Tibial nerve (tissue), 4 donors: ENCODE measurements around the gene ANKRD40. TPM values are rescaled to one million over a fixed set of nuclear protein-coding genes. Genes with fewer than 3 reads are reported as not detected.

Source experiments
- DNase-seq, 2 donors: peaks; one replicate each; pipeline ENCODE4 v3.0.0-alpha.2; 2019; ENCODE audit warnings: low spot score in 2 of 2
- H3K27ac ChIP-seq, 4 donors: fragments of 200-600 bp; sonication (generic) in 3 of 4; one replicate each; pipeline ENCODE4 v1.5.1; 2017 to 2019; ENCODE audit warnings: mild to moderate bottlenecking in 1 of 4
- H3K27me3 ChIP-seq, 2 donors: fragments of 200-600 bp; sonication (generic) in 1 of 2; one replicate each; pipeline versions ENCODE4 v1.5.1 to v1.6.0; 2017 to 2019
- H3K36me3 ChIP-seq, 3 donors: fragments of 200-600 bp; sonication (generic); one replicate each; pipeline ENCODE4 v1.5.1; 2018 to 2019
- H3K4me1 ChIP-seq, 4 donors: fragments of 200-600 bp; sonication (generic) in 3 of 4; one replicate each; pipeline ENCODE4 v1.5.1; 2017 to 2019
- H3K4me3 ChIP-seq, 4 donors: fragments of 200-600 bp; sonication (generic) in 3 of 4; one replicate each; pipeline ENCODE4 v1.5.1; 2017 to 2019; ENCODE audit warnings: mild to moderate bottlenecking in 1 of 4, moderate library complexity in 1 of 4
- H3K9me3 ChIP-seq, 4 donors: fragments of 200-600 bp; sonication (generic) in 3 of 4; one replicate each; pipeline ENCODE4 v1.5.1; 2017 to 2019
- EP300 ChIP-seq, 2 donors: sonication (generic); formaldehyde crosslinking; IDR thresholded peaks; one replicate each; pipeline ENCODE4 v1.6.1; 2017; ENCODE audit warnings: antibody characterized with exemption in 2 of 2, mild to moderate bottlenecking in 1 of 2
- POLR2A ChIP-seq, 2 donors: fragments of 450-650 bp; IDR thresholded peaks; one replicate each; pipeline ENCODE4 v1.6.1; 2017; ENCODE audit warnings: antibody characterized with exemption in 2 of 2, mild to moderate bottlenecking in 2 of 2, moderate library complexity in 2 of 2
- WGBS, 2 donors: methylation state at CpG; one replicate each; pipeline ENCODE4 v1.1.5; 2018; 5-methylcytosine and 5-hydroxymethylcytosine counted together
- small RNA-seq: library from RNA; depleted of rRNA; stranded (forward); fragments of <200 nt; gene quantifications from one replicate; pipeline ENCODE3, GENCODE V24; 2016
- total RNA-seq, 4 donors: library from RNA; depleted of rRNA; stranded (reverse); fragments of >200 nt; gene quantifications; one replicate each; pipeline ENCODE4 v1.1.0, GENCODE V29; 2016
- TF ChIP-seq, protein P1 (sequence below), 5 experiments: fragments of 200-600 bp in 3 of 5; fragments of 450-650 bp in 2 of 5; sonication (generic) in 3 of 5; IDR thresholded peaks; one replicate each; pipeline ENCODE4 v1.5.1; 2016 to 2019; ENCODE audit warnings: antibody characterized with exemption in 5 of 5, mild to moderate bottlenecking in 3 of 5, moderate library complexity in 2 of 5

The ANKRD40 gene
- total RNA-seq, 4 donors from 2014 or later = 48.0 to 80.6 (median 55.0) TPM

DNA sequence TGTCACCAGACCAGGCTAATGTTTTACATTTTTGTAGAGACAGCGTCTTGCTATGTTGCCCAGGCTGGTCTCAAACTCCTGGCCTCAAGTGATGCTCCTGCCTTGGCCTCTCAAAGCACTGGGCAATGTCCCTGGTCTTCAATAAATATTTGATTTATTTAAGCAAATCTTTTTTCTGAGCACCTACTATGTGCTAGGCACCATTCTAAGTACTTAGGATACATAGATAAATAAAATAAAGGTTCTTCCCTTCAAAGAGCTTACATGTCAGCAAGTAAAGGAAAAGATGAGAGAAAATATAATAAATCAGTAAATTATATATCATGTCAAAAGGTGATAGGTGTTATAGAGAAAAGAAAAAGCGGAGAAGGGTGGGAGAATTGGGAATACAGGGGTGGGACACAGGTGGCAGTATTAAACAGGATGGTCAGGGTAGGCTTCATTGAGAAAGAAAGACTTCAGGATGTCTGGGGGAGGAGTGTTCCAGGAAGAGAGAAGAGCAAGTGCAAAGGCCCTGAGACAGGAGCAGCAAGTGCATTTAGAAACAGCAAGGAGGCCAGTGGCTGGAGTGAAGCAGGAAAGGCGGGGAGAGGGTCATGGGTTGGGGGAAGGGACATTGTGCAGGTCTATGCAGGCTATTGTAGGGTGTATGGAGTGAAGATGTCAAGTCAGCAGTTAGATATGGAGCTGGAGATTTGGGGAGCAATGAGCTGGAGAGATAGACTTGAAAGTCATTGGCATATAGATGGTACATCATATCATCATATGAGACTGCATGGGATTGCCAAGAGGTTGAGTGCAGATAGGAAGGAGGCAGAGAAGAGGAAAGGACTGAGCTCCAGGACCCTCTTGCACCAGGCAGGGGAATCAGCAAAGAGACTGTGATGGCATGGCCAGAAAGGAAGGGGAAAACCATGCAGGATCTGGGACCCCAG is 61.7 kb downstream of the ANKRD40 start:
- Histone ChIP-seq H3K4me1 (peaks cover 0 to 8% (median 0%) of the 10 kb centered on the region in 4 donors), H3K9me3 (no peaks in the 10 kb centered on the region), H3K27ac (no peak overlapping the region), H3K27me3 (no peaks in the 10 kb centered on the region), H3K36me3 (no peaks in the 10 kb centered on the region), H3K4me3 (no peak overlapping the region)
- 90 to 94% methylated on average over 3 of the region's 3 CpGs for WGBS, 2 donors
- TF ChIP-seq POLR2A (IDR thresholded peaks at IDR 0.05) (no peak), EP300 (IDR thresholded peaks at IDR 0.05) (no peak)
- TF ChIP-seq, protein P1, sequence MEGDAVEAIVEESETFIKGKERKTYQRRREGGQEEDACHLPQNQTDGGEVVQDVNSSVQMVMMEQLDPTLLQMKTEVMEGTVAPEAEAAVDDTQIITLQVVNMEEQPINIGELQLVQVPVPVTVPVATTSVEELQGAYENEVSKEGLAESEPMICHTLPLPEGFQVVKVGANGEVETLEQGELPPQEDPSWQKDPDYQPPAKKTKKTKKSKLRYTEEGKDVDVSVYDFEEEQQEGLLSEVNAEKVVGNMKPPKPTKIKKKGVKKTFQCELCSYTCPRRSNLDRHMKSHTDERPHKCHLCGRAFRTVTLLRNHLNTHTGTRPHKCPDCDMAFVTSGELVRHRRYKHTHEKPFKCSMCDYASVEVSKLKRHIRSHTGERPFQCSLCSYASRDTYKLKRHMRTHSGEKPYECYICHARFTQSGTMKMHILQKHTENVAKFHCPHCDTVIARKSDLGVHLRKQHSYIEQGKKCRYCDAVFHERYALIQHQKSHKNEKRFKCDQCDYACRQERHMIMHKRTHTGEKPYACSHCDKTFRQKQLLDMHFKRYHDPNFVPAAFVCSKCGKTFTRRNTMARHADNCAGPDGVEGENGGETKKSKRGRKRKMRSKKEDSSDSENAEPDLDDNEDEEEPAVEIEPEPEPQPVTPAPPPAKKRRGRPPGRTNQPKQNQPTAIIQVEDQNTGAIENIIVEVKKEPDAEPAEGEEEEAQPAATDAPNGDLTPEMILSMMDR (IDR thresholded peaks at IDR 0.05) = no peak
- DNase-seq = no peak

Small RNA genes within 50 kb of the gene (small RNA-seq; reads per million reads assigned to genes)
- not detected for gene RF00019

Other genes with a start within 250 kb of the ANKRD40 start
- not detected for gene CHAD, start 239.0 kb downstream of the ANKRD40 start, total RNA-seq
- 10 to 100 TPM; 30.8 to 61.8 (median 32.9) TPM for gene RSAD1, start 229.1 kb downstream of the ANKRD40 start, total RNA-seq
- 1 to 10 TPM; 1.2 to 6.8 (median 4.0) TPM for gene MYCBPAP, start 199.5 kb downstream of the ANKRD40 start, total RNA-seq
- gene EPN3, start 175.2 kb downstream of the ANKRD40 start, total RNA-seq = under 1 TPM in 2 of 4 donors, not detected in 2; 0.22 to 0.42 TPM
- 100 to 1,000 TPM in 1 of 4 donors, 10 to 100 TPM in 3; 80.8 to 151 (median 89.6) TPM for gene SPATA20, start 160.7 kb downstream of the ANKRD40 start, total RNA-seq
- 1 to 10 TPM in 1 of 4 donors, under 1 TPM in 1, not detected in 2; 0.21 to 2.2 TPM for gene CACNA1G, start 147.2 kb downstream of the ANKRD40 start, total RNA-seq
- gene ABCC3, start 73.0 kb downstream of the ANKRD40 start, total RNA-seq = 10 to 100 TPM in 1 of 4 donors, 1 to 10 TPM in 3; 1.5 to 19.2 (median 7.3) TPM
- gene LUC7L3, start 11.7 kb upstream of the ANKRD40 start, total RNA-seq = 100 to 1,000 TPM in 3 of 4 donors, 10 to 100 TPM in 1; 80.8 to 114 (median 105) TPM
- not detected for gene ANKRD40CL, start 59.6 kb upstream of the ANKRD40 start, total RNA-seq
- 1 to 10 TPM in 3 of 4 donors, not detected in 1; 1.0 to 2.2 (median 1.2) TPM for gene WFIKKN2, start 127.7 kb upstream of the ANKRD40 start, total RNA-seq
- gene TOB1, start 158.4 kb upstream of the ANKRD40 start, total RNA-seq = 100 to 1,000 TPM in 1 of 4 donors, 10 to 100 TPM in 3; 48.6 to 142 (median 81.3) TPM